Glomerular endothelial cell (primary cell): ENCODE results near the gene TMEM161B. TPM values are rescaled to one million over a fixed set of nuclear protein-coding genes. Genes with fewer than 3 reads are reported as not detected.
"Not testable (repeated sequence)": the region's sequence is repeated elsewhere in the genome, so short reads cannot be mapped to it uniquely, and the experiment has no call there.

ENCODE experiments used
- DNase-seq: peaks from one replicate; pipeline ENCODE4 v3.0.0-alpha.2; 2011; ENCODE audit warnings: low read depth, low spot score; ENCODE audit errors: extremely low read depth
- total RNA-seq: library from RNA; depleted of rRNA; stranded (reverse); fragments of >200 nt; gene quantifications from 2 replicates; pipeline ENCODE4 v1.2.3, GENCODE V29; 2015

TMEM161B gene
- total RNA-seq, 1 donor from 2014 or later = 9.0 TPM

DNA sequence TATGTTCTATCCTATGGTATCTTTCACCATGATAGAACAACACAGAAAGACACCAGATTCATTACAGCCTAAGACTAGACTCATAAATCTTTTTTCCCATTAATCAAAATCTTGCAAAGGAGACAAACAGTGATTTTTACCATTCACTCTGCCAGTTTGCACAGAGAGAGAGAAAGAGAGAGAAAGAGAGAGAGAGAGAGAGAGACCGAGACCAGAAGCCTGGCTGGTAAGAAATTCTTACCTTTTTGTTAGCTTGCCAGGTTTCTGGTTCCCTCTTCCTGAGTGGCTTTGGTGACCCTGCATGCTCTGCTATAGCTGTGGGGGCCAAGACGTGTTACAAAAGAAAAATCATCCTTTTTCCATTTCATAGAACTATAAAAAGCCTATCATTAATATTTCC is 18.6 kb downstream of the TMEM161B start:
- no peak for DNase-seq

DNA sequence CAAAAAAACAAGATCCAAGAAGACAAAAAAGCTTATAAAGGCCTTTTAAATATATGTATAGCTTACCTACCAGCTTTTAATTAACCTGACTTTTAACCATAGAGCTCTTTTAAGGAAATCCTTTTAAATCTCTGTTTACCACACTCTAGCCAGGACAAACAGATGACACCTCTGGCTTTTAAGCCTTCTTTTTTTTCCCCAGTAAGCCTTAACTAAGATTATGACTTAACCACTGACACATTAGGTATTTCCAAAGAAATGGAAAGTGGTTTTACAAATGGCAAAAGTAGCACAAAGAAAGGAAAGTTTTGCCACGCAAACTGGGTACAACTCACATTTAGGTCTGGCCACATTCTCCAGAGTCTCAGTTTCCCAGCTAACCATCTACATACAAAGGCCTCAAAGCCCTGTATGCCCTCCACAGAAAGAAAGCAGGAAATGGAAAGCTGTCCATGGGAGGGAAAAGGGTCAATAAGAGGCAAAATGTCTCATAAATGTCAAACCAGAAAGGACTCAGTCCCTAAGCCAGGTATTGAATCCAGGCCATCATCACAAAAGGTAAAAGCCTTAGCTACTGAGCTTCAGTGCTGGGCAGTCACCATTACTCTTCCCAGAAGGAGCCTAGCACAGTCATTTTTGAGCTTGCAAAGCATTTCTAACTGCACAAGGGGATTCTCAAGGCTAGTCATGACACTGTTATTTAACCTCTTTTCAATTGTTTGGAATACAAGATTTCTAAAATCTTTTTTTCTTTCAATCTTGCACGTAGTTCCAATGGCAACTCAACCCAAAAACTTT is 19.7 kb downstream of the TMEM161B start:
- DNase-seq = no peak

DNA sequence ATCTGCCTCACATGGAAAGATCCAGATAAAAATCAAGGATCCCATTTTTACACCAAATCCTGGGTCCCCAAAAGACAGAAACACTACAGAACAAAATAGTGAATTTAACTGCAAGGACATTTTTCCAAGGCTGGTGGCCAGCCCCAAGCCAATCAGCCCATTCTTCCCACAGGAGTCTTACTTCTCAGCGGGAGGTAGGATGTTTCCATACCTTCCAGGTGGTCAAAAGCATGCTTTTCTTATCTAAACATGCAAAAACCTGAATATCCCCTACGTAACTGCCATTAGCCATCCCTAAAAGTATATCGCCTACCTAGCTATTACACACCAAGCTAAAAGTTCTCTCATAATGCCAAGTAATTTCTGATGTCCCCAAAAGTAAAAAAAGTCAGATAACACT is 20.6 kb downstream of the TMEM161B start:
- no peak for DNase-seq

DNA sequence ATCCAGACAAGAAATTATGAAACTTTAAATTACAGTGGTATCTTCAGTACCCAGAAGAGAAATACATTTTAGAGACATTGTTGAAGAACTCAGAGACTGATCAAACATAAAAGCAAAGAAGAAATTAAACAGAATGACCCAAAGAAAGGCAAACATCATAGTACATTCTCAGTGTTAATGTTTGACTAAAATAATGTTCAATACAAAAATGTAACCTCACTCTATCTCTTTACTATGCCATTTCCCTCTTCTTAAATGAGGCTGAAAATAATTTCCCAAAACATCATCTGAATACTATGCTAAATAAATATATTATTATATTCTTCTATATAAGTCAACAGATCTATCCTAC is 22.8 kb downstream of the TMEM161B start:
- no peak for DNase-seq

DNA sequence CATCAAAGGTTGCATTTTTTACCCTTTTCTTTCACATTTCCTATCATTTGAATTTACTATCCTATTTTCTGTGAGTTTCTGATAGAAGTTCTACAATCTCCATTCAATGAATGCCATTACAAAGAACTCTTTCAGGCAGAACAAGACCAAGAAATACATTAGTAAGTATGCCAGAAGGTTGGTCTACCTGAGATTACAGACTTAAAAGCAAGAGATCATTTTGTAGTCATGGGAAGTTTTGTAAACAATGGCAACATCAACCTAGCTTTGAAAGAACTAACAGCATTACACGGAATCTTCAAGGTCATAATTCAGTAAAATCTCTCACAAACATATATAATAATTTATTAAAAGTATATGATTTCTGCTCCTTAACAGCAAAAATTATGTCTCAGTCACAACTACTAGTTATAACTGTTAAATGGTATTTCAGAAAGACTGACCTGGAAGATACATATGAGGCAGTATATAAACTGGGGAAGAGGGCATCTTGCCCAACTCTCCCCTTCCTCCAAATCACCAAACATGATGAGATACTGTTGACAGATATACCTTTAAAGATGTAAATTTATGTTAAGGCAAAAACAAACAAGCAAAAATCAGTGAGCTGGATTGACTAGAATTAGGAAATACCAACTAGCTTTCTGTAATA is 23.3 kb downstream of the TMEM161B start:
- no peak for DNase-seq

DNA sequence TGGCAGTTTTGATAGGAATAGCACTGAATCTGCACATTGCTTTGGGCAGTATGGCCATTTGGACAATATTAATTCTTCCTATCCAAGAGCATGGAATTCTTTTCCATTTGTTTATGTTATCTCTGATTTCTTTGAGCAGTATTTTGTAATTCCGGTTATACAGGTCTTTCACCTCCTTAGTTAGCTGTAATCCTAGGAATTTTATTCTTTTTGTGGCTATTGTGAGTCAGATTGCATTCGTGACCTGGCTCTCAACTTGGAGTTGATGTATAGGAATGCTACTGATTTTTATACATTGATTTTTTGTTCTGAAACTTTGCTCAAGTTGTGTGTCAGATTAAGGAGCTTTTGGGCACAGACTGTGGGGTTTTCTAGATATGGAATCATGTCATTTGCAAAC is 24.0 kb downstream of the TMEM161B start:
- no peak for DNase-seq

DNA sequence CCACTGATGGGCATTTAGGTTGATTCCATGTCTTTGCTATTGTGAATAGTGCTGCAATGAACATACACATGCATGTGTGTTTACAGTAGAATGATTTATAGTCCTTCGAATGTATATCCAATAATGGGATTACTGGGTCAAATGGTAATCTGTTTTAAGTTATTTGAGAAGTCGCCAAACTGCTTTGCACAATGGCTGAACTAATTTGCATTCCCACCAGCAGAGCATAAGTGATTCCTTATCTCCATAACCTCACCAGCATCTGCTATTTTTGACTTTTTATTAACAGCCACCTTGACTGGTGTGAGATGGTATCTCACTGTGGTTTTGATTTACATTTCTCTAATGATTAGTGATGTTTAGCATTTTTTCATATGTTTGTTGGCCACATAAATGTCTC is 25.2 kb downstream of the TMEM161B start:
- DNase-seq = not testable (repeated sequence)

DNA sequence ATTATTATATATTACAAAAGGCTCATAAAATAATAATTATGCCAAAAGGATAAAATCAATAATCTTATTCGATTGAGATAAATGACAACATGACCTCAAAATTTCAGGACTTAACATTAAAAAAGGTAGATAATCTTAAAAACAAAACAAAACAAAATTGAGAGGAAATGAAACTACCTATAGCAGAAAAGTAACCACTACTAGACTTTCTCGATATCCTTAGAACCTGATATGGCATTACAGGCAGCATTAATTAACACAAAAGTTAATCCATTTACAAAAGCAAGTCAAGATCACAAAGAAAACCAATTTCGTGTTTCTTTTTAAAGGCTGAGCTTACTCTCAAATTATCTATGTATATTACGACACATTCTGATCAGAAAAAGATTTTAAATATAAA is 29.9 kb downstream of the TMEM161B start:
- DNase-seq = no peak

DNA sequence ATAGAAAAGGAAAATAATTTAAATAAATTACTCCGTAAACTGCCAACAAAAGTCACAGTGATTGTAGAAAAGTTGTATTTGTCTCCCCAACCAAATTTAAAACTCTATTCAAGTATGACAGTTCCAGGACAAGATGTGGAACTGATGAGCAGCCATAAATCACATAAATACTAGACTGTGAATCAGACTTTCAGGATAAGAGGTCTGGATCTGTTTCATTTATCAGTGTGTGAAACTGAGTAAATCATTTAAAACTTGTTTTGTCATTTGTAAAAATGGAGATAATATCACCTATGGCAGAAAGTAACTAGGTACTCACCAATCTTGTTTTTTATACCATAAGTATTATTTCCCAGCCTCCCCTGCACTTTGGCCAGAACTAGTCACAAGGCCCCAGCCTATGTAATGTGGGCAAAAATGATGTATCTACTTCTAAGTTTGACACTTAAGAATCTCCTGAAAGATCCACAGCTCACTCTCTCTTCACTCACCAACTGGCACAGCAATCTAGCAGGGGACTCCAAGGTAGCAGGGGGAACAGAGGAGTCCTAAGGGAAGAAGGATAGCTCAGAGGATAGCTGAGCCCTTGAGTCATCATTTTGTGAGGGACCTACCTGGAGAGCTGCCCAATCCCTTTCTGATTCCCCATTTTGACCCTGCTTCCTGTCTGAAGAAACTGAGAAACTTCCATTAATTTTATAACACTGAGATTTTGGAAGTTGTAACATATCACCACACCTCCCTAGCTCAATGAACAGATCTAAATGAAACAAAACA is 31.6 kb downstream of the TMEM161B start:
- DNase-seq = no peak

DNA sequence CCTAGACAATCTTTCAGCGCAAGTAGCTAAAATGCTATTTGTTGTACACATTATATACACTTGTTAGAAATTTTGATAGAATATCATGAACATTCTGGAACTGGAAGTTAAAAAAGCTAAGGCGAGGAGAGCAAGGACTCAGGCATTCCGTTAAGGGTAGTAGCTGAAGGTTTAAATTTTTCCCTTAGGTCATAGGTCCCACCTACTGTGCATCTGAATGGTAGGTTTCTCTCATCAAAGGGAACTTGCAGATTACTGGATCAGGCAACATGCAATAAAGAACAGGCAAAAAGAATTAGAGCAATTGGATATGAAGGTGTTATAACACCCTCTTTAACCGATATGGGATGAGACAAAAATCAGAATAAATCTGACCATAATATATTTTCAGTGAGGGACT is 32.8 kb downstream of the TMEM161B start:
- DNase-seq = no peak

DNA sequence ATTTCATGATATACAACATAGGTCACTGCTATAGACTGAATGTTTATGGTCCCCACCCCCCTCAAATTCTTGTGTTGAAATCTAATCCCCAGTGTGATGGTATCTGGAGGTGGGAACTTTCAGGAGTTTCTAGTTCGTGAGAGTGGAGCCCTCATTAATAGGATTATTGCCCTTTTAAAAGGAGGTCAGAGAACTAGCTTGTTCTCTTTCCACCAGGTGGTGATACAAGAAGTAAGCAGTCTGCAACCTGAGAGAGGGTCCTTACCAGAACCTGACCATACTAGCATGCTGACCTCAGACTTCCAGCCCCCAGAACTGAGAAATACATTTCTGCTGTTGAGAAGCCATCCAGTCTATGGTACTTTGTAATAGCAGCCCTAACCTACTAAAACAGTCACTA is 33.3 kb downstream of the TMEM161B start:
- DNase-seq = no peak

DNA sequence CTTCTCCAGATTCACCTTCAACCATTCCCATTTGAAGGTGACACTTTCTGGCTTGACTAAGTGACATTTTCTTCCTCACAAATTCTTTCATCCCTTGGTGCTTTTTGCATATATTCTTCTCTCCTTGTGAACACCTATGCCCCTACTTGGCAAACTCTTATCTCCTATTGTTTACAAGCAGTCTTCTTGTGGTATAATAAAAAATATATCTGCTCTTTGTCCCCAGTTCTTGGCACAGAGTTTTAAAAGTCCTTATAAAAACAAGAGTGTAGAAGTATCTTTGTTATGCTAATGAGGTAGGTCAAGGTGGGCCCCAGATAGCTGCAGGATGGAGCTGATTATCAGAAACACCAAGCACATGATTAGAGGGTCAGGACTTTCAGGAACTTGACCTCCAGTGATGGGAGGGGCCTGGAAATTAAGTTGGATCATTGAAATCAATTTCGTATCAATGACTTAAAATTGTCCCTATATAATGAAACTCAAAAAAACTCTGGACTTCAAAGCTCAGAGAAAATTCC is 38.0 kb downstream of the TMEM161B start:
- DNase-seq = no peak

DNA sequence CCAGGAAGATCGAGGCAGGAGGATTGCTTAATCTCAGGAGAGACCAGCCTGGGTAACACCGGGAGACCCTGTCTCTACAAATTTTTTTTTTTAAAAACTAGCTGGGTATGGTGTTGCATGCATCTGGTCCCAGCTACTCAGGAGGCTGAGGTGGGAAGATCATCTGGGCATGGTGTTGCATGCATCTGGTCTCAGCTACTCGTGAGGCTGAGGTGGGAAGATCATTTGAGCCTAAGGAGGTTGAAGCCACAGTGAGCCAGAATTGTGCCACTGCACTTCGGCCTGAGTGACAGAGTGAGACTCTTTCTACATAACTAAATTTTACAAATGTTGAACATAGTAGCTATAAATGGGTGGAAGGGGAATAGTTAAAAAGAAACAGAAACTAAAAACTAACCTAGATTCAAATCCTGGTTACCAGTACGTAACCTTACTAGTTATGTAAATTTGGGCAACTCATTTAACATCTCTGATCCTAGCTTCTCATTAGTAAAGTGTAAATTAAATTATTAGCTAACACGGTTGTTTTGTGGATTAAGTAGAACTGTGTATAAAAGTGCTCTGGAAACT is 41.7 kb downstream of the TMEM161B start:
- no peak for DNase-seq

DNA sequence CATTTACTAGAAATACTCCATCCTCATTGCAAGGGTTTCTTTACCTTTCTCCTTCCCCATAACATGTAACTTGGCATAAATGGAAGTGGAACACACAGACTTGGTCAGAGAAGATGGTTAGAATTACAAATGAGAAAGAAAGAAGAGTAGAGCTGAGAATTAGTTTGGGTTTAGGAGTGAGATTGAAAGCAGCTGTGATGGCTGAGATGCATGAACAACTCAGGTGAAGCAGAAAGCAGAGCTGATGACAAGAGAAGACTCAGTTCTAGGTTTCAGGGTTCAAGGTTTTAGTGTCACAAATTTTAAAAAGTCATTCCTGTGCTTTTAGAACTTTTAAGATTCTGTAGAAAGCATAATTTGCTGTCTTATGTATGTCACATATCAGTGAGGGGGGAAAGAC is 54.0 kb downstream of the TMEM161B start:
- no peak for DNase-seq

DNA sequence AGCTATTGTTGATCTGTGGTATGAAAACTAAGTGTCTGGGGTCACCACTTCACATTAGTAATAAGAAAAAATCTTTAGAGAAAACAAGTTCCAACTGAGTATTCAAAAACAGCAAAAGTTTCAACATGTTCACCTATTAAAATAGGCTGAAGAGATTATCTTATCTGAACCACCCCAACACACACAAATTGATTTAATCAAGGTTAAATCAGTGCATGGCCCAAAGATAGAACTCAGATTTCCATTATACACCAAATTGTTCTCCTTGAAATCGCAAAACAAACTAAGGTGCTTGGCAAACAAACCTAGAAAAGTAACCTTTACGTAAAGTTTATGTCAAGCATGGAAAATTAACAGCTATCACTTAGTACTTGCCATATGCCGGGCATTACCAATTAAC is 61.1 kb downstream of the TMEM161B start:
- no peak for DNase-seq

DNA sequence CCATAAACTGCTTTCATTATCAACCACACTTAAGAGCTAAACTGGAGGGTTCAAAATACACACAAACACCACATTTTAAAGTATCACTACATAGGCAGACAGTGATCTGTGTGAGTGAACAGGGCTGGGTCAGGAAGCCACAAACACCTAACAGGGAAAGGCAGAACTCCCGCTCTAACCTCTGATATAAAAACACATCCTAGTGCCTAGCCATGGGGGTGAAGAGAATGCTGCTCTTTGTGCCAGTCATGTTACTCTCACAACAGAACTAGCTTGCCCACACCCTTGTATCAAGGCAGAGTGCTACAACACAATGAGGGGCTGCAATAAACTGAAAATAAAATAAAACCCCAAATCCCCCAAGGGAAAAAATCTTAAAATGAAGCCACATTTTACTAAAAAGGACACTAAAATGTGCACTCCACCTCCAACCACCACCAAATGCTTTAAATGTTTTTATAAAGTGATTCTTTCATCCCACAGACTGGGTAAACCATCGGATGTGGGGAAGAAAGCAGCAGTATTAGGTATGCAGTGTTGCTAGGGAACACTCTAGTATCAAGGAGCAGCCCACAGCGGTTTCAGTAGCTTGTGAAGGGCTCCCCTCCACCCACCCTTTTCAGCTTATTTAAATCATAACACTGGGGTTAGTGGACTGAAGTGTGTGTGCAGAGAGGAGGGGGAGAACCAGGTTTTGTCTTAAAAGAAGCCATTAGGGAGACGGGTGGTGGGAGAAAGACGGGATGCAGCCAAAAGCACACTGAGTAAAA is 64.5 kb downstream of the TMEM161B start:
- no peak for DNase-seq

DNA sequence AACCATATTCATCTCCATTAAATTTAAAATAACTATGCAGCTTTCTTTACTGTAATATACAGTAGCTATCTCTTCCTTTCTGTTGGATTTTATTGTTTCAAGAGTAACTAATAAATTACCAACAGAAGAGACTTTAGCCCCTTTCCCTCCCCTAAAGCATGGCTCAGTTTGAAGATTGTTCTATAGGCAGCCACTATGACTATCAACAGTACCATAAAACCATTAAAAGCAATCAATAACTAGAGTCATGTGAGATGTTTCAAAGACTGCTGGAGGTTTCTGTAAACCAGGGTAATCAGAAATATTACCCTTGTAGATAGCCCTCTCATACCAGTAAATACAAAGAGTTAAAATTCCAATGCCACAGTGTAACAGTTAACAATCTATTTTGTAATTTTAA is 73.0 kb downstream of the TMEM161B start:
- no peak for DNase-seq

DNA sequence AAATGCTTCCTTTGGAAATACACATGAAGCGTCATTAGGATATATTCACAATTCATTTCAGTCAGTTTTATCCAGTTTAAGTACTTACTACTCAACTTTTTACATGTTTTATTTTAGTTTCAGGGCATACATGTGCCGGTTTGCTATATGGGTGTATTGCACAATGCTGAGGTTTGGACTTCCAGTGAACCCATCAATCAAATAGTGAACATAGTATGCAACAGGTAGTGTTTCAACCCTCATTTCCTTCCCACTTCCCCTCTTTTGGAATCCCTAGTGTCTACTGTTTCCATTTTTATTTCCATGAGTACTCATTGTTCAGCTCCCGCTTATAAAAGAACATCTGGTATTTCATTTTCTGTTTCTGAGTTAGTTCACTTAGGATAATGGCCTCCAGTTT is 74.7 kb downstream of the TMEM161B start:
- DNase-seq = no peak

DNA sequence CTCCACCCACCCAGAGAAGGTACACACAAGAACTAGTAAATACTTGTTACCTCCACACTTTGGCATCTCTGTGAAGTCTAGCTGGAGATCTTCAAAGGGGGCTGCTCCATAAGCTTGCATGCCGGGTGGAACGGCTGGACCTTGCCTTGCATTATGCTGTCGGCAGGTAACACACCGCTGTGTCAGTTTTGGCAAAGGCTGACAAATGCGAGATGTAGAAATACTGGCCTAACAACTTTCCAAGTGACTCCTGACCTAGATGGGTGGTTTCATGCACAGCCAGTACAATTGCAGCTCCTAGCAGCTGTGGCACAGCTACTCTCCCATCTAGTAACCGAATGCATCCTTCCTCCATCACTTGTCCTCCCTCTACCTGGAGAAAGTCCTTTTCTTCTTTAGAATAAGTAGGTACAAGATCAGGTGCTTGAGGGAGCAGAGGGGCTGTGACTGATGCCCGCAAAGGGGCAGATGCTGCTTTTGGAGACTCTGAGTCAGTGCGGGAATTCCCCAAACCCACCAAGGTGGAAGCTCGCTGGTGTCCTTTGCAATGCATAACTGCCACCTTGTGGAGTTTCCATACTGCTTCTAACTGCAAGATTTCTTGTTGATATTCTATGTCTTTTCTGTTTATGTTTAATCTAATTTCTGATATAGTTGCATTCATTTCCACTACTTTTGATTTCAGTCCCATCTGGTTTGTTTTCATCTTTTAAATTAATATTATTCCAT is 78.4 kb downstream of the TMEM161B start:
- DNase-seq = no peak

DNA sequence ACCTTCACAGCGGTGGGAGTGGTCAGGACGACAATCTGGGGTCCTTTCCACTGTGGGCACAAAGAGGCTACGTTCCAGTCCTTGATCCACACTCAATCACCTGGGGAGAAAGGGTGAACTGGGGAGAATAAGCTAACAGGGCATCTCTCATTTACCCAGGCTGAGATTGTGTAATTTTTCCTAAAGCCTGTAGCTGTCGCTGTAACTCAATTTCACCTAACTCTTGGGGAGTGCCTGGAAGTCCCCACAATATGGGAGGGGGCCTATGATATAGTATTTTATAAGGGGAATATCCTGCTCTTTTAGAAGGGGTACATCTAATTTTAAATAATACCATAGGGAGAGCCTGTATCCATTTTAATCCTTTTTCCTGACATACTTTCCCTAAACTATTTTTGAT is 79.2 kb downstream of the TMEM161B start:
- not testable (repeated sequence) for DNase-seq
